ENCODE results near the gene PARD3B.

- TF ChIP-seq TBP (IDR thresholded peaks at IDR 0.05; ENCODE audit: low read depth, low read length) (no peak), EGR1 (IDR thresholded peaks at IDR 0.05; ENCODE audit: borderline replicate concordance, low read depth, low read length) (no peak), NRF1 (IDR thresholded peaks at IDR 0.05; ENCODE audit: low read depth, low read length) (no peak), POLR2A (IDR thresholded peaks at IDR 0.05; ENCODE audit: control extremely low read depth in 1 of 2, low read depth in 2 of 2, low read length in 2 of 2) (no peak), POLR2AphosphoS5 (IDR thresholded peaks at IDR 0.05; ENCODE audit: low read depth, low read length) (no peak), EP300 (IDR thresholded peaks at IDR 0.05; ENCODE audit: borderline replicate concordance in 1 of 2, low read depth in 2 of 2, low read length in 2 of 2) (no peak), CTCF (IDR thresholded peaks at IDR 0.05; ENCODE audit: control extremely low read depth in 1 of 3, insufficient read depth in 1 of 3, low read depth in 1 of 3, low read length in 3 of 3) (no peak)
Measured at GRCh38 chr2:204877691-204878090, 332.4 kb downstream of the PARD3B start.

All from H1 (cell line).